NOMO-1 treated with dmso at 0.1 percent for 144 hours (cell line): ENCODE results near the gene PAX3.

Source experiments
- DNase-seq: peaks from one replicate; lab custom pipeline; 2025; ENCODE audit not compliant: unreplicated experiment; lab: John Stamatoyannopoulos, UW

PAX3 gene

DNA sequence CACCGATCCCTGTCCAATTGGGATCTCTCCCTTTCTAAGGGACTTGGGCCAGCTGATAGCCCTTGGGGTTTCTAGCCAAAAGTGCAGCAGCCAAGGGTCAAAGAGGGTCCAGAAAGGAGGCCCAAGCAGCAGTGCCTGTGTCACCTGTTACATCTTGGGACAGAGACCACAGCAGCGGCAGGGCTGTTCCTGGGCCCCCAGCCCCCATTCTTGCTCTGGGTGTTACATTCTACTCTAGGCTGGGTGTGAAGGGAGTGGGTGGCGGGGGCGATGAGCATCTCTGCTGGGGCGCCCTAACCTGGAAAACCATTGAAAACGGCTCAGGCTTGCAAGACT lies 1.2 kb downstream of the PAX3 start:
- DNase-seq = no peak

- DNase-seq = no peak
Measured at GRCh38 chr2:222296911-222297599, 1.7 kb downstream of the PAX3 start.

DNA sequence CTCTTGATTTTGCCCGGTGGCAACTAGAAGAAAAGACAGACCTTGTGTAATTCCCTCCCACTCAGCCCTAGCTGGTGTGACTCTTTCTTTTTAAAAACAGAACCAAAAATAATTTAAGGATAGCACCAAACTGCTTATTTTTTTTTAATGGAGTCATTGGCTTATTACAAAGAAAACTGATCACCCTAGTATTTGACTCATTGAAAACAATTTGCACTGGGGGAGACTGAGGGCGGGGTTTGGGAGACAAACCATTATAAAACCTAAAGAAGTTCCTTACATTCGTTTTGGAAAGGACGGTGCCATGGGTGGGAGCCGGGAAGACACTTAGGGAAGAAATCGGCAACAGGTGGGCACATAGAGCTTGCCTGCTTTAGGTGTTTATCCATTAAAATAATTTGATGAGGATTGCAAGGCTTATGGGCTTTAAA lies 2.5 kb downstream of the PAX3 start:
- DNase-seq = no peak

DNA sequence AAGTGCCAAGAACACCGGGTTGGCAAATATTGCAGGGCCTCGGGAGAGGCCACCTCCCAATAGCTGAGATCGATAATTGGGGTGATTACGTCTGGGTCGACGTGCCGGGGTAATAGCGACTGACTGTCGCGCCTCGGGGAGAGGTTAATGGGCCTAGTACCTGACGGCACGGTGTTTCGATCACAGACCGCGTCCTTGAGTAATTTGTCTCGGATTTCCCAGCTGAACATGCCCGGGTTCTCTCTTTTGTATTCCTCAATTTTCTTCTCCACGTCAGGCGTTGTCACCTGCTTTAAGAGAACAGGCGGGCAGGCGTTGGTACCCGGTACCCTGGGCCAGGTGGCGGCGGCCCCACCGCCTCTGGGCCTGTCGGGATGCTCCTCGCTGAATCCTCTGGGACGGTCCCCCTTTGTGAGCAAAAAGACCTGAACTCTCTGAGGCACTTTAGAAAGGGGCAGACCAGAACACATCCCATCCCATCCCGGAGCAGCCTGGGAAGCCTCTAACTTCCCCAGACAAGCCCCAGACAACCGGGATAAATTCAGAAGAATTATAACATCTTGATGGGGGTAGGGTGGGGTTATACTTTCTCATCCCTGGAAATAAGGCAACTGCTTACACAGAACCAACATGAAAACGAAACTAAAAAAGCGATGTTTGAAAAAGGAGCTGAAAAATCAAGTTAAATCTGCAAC lies 3.3 kb downstream of the PAX3 start:
- no peak for DNase-seq

DNA sequence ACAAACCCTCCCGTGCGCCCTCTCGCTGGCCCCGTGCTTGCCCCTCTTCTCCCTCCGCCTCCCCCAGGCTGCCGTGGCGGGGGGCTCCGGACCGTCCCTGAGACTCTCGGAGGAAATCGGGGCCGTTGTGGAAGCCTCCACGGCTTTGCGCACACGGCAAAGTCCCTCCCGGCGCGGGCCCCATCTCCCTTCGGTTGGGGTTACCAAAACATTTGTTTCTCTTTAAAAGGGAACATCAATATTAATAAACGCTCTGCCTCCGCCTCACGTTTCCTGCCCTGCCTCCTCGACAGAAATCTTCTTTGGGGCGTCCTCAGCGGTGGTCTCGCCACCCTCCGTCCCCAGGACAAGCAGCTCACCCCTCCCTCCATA lies 3.8 kb downstream of the PAX3 start:
- DNase-seq = no peak

DNA sequence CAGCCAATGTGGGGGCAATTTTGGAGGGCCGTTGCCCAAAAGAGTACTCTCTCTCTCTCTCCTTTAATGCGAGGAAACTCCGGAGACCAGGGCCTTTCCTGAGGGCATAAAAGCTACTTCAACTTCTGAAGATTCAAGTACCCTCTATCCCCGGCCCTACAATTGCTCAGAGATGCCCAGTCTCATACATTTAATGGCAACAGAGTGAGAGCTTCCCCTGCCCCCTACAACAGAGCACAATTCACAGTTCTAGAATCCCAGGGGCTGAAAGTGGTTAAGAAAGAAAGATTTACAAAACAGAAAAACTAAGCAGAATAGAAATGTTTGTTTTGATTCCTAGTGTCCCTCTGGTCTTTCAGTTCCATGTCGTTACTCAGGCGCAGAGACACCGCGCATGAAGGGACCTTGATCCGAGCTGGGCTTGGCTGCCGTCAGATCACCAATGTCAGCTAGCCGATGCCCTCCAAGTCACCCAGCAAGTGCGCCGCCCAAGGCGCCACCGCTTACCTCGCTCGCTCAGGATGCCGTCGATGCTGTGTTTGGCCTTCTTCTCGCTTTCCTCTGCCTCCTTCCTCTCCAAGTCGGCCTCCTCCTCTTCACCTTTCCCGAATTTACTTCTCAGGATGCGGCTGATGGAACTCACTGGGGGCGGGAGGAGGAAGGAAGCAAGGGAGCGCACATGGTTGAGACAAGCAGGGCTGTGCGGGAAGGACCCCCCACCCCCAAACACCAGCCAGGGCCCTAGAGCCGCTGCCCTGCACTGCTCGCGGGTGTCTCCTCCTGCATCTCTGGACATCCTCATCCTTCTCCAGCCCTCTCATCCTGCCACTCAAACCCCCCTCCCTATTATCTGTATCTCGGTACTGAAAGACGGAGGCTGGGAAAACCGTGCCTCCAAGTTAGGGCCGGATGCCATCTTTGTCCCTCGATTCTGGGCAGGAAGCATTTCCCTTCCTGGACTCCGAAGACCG lies 4.9 kb downstream of the PAX3 start:
- no peak for DNase-seq

DNA sequence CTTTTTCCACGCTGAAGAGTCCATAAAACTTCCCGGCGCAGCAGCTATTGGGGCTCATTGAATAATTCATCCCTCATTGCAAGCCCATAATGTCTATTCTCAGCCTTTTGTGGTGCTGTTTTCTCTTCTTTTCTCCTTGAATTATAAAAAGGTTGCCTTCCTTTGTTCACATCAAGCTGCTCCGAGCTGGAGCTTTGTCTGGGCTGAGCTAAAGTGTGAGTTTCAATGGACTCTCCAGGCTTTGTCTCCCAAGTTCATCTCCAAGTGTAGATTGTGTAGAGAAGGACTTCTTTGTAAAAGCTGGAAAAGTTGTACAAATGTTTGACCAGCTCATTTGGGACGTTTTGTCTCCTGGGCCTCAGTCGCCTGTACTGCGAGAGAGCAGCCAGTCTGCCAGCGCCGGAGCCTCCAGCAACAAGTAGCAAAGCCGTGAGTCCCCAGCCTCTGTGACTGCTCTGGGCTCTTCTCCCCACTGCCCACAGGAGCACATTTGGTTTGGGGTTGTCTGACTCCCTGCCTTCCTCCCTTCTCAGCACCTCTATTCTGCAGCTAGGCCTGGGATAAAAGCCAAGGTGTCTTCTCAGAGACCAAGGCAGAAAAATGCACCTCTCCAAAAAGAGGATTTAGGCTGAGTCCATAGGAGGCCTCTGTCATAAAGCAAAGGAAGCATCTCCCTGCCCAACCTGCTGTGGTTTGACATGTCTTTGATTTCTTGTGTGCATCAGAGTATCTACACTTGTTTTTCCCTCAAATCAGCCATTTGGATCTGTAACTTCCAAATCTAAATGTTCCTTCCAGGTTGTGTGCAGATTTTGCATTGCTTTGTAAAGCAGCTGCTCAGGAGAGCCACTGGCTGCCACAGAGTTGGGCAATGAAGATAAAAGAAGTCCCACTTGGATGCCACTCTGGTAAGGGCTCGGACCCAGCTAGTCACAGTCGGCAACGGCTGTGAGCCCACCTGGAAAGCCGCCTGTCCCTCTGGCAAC lies 6.4 kb downstream of the PAX3 start:
- no peak for DNase-seq

DNA sequence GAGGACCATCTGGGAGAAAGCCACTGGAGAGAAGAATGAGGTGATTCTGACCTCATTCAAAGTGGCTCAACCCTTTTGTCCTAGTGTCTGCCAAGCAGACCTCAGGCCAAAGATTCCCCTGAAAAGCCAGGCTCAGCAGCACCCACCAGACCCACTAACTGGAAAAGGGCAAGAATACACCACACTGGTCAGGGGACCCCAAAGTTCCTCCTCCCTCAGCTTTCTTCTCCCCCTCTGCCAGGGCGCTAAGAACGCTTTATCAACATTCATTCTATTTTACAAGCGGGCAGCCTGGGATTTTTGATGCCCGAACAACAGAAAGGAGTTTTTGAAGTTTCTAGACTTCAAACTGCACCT lies 7.3 kb downstream of the PAX3 start:
- no peak for DNase-seq

GRCh38 chr2:222290736-222291484 lies 7.9 kb downstream of the PAX3 start:
- DNase-seq = no peak

GRCh38 chr2:222290401-222290735 lies 8.4 kb downstream of the PAX3 start:
- no peak for DNase-seq

DNA sequence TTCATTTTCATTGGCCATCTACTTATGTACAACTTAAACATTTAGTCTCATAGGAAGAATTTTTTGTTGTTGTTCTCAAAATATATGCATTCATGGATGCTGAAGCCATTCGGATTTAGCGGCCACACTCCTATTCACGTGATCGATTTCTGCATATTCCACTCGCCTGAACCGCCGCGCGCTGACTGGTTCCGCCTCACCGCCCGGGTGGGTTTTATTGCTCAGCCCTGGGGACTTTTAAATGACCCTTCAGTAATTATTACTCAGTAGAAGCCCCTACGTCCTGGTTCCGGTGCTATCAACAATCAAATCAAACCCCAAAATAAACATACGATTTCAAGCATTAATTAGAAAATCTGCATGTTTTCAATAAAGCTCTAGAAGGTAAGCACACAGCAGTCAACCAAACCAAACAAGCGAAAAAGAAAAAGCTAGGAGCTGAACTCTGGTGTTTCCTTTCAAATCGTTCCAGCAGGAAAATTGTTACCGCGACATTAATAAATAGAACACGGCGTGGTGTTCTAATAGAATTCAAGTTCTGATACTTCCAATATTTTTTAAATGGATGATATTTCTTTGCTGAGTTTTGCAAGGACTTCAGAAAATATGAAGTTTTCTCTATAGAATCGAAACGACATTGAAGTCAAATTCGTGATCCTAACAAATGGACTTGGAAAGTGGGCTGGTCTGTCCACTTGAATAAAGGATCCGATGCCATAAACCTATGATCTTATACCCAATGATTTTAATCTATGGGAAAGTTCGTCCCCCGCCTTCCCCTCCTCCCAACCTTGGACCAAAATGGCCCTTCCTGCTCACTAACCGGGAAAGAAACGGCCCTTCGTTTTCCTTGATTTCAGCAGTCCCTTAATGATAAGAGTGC lies 9.3 kb downstream of the PAX3 start:
- no peak for DNase-seq

- DNase-seq = no peak
Measured at GRCh38 chr2:222288590-222289277, 10.1 kb downstream of the PAX3 start.

- no peak for DNase-seq
Measured at GRCh38 chr2:222287862-222288479, 10.8 kb downstream of the PAX3 start.

- no peak for DNase-seq
Measured at GRCh38 chr2:222284466-222284865, 14.3 kb downstream of the PAX3 start.

GRCh38 chr2:222283634-222284033 lies 15.2 kb downstream of the PAX3 start:
- DNase-seq = no peak

GRCh38 chr2:222281506-222281905 lies 17.3 kb downstream of the PAX3 start:
- DNase-seq = no peak

DNA sequence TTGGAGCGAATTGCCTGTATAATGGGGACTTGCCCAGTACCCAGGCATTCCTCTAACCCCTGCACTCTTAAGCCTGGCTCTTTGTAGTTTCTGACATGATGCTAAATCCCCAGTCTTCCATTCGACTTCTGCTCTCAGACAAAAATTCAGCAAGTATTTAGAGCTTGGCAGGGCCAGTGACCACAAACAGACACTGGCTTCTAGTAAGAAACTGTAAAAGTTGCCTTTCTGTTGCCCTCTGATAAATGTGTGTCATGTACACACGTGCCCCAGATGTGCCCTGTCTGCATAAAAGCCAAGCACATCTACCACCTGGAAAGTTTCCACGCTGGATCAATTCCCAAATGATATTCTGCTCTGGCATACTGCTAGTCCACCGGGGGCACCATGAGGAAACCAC lies 18.0 kb downstream of the PAX3 start:
- no peak for DNase-seq

DNA sequence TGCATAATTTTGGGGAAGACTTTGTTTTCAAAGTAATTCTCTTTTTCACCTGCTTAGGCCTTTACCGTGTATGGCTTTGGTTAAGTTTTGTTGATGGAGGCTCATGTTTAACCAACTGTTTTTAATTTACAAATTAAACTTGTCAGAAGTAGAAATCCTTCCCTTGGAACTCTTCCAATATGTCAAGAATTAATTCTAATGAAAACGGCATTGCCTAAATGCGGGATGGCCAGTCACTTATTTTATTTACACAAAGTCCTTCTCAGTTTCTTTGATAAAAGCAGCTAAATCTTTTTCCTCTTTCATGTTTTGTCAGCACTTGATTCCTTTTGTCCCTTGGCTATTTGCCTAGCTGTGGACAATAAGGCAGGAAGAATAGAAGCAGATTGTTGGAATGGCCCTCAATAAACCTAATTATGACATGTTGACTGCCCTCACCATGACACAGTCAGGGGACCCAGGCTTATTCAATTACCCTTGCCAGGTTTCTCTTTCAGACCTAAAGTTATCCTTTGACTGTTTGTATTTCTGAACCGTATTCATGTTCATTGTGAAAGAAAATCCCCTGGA lies 26.3 kb downstream of the PAX3 start:
- no peak for DNase-seq
